Astrocyte of the cerebellum (primary cell): ENCODE measurements around the gene CTNNA1.

Experiments used
- DNase-seq: peaks from one replicate; pipeline ENCODE4 v3.0.0-alpha.2; 2011; ENCODE audit warnings: low read depth
- H3K4me3 ChIP-seq: 2 replicates; pipeline ENCODE4 v1.5.1; 2011; ENCODE audit warnings: mild to moderate bottlenecking, low read depth, low read length, moderate library complexity
- CTCF ChIP-seq: IDR thresholded peaks from 2 replicates; pipeline ENCODE4 v1.5.1; 2012; ENCODE audit warnings: low read length, low read depth, moderate library complexity, mild to moderate bottlenecking; ENCODE audit errors: missing control alignments
- in situ Hi-C: cut with HindIII; loops from 2 replicates; pipeline ENCODE4 v1.10.0; 2017; ENCODE audit warnings: low sequenced_read_pairs

The CTNNA1 gene

GRCh38 chr5:138955671-138956295 lies 202.6 kb downstream of the CTNNA1 start:
- no peak for TF ChIP-seq CTCF
- no peak for DNase-seq
- no peak overlapping the region for H3K4me3 ChIP-seq
- in situ Hi-C loops: no loop called here

- in situ Hi-C loops: no loop called here
- no peak for TF ChIP-seq CTCF
- no peak overlapping the region for H3K4me3 ChIP-seq
- DNase-seq: no peak
Observed at GRCh38 chr5:138956801-138957200, 203.6 kb downstream of the CTNNA1 start.

GRCh38 chr5:138960145-138960692 lies 207.0 kb downstream of the CTNNA1 start:
- no peak overlapping the region for H3K4me3 ChIP-seq
- TF ChIP-seq CTCF: no peak
- DNase-seq: no peak
- in situ Hi-C loops: no loop called here

GRCh38 chr5:138961221-138961620 lies 208.0 kb downstream of the CTNNA1 start:
- TF ChIP-seq CTCF: no peak
- no peak overlapping the region for H3K4me3 ChIP-seq
- DNase-seq: no peak
- in situ Hi-C loops: no loop called here

GRCh38 chr5:138961729-138962128 lies 208.5 kb downstream of the CTNNA1 start:
- in situ Hi-C loops: no loop called here
- no peak overlapping the region for H3K4me3 ChIP-seq
- TF ChIP-seq CTCF: no peak
- DNase-seq: no peak

GRCh38 chr5:138962614-138963370 lies 209.6 kb downstream of the CTNNA1 start:
- no peak for DNase-seq
- no peak for TF ChIP-seq CTCF
- in situ Hi-C loops: no loop called here
- no peak overlapping the region for H3K4me3 ChIP-seq
